ENCODE data around the gene ELMOD3.

GRCh38 chr2:85390941-85391669 is 36.5 kb downstream of the ELMOD3 start:
- TF ChIP-seq POLR2A (IDR thresholded peaks at IDR 0.05), result no peak
- TF ChIP-seq, protein P1, sequence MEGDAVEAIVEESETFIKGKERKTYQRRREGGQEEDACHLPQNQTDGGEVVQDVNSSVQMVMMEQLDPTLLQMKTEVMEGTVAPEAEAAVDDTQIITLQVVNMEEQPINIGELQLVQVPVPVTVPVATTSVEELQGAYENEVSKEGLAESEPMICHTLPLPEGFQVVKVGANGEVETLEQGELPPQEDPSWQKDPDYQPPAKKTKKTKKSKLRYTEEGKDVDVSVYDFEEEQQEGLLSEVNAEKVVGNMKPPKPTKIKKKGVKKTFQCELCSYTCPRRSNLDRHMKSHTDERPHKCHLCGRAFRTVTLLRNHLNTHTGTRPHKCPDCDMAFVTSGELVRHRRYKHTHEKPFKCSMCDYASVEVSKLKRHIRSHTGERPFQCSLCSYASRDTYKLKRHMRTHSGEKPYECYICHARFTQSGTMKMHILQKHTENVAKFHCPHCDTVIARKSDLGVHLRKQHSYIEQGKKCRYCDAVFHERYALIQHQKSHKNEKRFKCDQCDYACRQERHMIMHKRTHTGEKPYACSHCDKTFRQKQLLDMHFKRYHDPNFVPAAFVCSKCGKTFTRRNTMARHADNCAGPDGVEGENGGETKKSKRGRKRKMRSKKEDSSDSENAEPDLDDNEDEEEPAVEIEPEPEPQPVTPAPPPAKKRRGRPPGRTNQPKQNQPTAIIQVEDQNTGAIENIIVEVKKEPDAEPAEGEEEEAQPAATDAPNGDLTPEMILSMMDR (IDR thresholded peaks at IDR 0.05), result peak; percentile 37 to 72 (median 56)
